PC-9 (cell line): ENCODE results near the gene WDR88. TPM values are rescaled to one million over a fixed set of nuclear protein-coding genes. Genes with fewer than 3 reads are reported as not detected.

Experiments
- BruUV-seq: library from RNA; stranded (reverse); fragments of 400-500 nt; replicated peaks from 2 replicates; lab custom pipeline; 2021; lab: Mats Ljungman, UMichigan
- CTCF ChIA-PET: fragments of 300-600 bp; sonication (Branson Sonifier 250); formaldehyde crosslinking; loops from one replicate; lab custom pipeline; 2022; ENCODE audit warnings: antibody characterized with exemption; lab: Charles Lee
- POLR2A ChIA-PET: fragments of 300-600 bp; sonication (Branson Sonifier 250); formaldehyde crosslinking; loops from one replicate; lab custom pipeline; 2022; ENCODE audit warnings: antibody characterized with exemption; ENCODE audit not compliant: unreplicated experiment; lab: Charles Lee
- DNase-seq, 2 experiments: peaks; one replicate each; pipeline versions ENCODE4 v3.0.0 to v3.0.0-alpha.2; 2015 to 2022; ENCODE audit warnings: mixed read lengths in 1 of 2
- H2AFZ ChIP-seq: fragments of 200-600 bp; sonication (generic); 2 replicates; pipeline ENCODE4 v1.8.1; 2017; ENCODE audit warnings: antibody characterized with exemption
- H3F3A ChIP-seq: fragments of 200-600 bp; sonication (generic); 2 replicates; pipeline ENCODE4 v1.8.1; 2017; ENCODE audit warnings: antibody characterized with exemption, mild to moderate bottlenecking, low read depth; ENCODE audit not compliant: insufficient read depth
- H3K27ac ChIP-seq: fragments of 200-600 bp; sonication (generic); 2 replicates; pipeline ENCODE4 v1.6.1; 2016; ENCODE audit warnings: mixed run types
- H3K27me3 ChIP-seq: fragments of 200-600 bp; sonication (generic); 2 replicates; pipeline ENCODE4 v1.6.1; 2016; ENCODE audit warnings: low read depth, mixed run types; ENCODE audit not compliant: insufficient read depth
- H3K36me3 ChIP-seq: fragments of 200-600 bp; sonication (generic); 2 replicates; pipeline ENCODE4 v1.6.1; 2016; ENCODE audit warnings: low read depth, mixed run types
- H3K4me1 ChIP-seq: fragments of 200-600 bp; sonication (generic); replicated peaks from 2 replicates; pipeline ENCODE4 v1.6.1; 2016; ENCODE audit warnings: mixed run types; ENCODE audit not compliant: insufficient read depth
- H3K4me2 ChIP-seq: fragments of 200-600 bp; sonication (generic); 2 replicates; pipeline ENCODE4 v1.6.1; 2017; ENCODE audit warnings: mixed run types
- H3K4me3 ChIP-seq: fragments of 200-600 bp; sonication (generic); 2 replicates; pipeline ENCODE4 v1.6.1; 2016; ENCODE audit warnings: mixed run types
- H3K79me2 ChIP-seq: fragments of 200-600 bp; sonication (generic); 2 replicates; pipeline ENCODE4 v1.6.1; 2017; ENCODE audit warnings: low read depth, mixed run types
- H3K9me2 ChIP-seq: fragments of 200-600 bp; sonication (generic); 2 replicates; pipeline ENCODE4 v1.8.1; 2017; ENCODE audit warnings: mild to moderate bottlenecking; ENCODE audit not compliant: insufficient read depth
- H3K9me3 ChIP-seq: fragments of 200-600 bp; sonication (generic); 2 replicates; pipeline ENCODE4 v1.8.1; 2016; ENCODE audit warnings: low read depth; ENCODE audit not compliant: insufficient read depth
- H4K20me1 ChIP-seq: fragments of 200-600 bp; sonication (generic); 2 replicates; pipeline ENCODE4 v1.8.1; 2017; ENCODE audit not compliant: insufficient read depth
- EZH2 ChIP-seq: fragments of 200-600 bp; sonication (generic); IDR thresholded peaks from 2 replicates; pipeline ENCODE4 v1.8.0; 2017; ENCODE audit warnings: antibody characterized with exemption, low read depth
- intact Hi-C: fragments of 100-400 bp; cut with micrococcal nuclease; formaldehyde crosslinking; loops from one replicate; pipeline ENCODE4 v1.10.0; 2022; ENCODE audit not compliant: unreplicated experiment
- total RNA-seq: library from RNA; stranded (reverse); gene quantifications from 2 replicates; pipeline ENCODE4 v1.2.3, GENCODE V29; 2021
- TF ChIP-seq, protein P1 (sequence below): fragments of 200-600 bp; sonication (generic); conservative IDR thresholded peaks from 2 replicates; pipeline ENCODE4 v1.6.1; 2017; ENCODE audit warnings: mixed run types, antibody characterized with exemption, mild to moderate bottlenecking, moderate library complexity

WDR88 gene
- total RNA-seq, 1 experiment from 2014 or later: 0.59 TPM

DNA sequence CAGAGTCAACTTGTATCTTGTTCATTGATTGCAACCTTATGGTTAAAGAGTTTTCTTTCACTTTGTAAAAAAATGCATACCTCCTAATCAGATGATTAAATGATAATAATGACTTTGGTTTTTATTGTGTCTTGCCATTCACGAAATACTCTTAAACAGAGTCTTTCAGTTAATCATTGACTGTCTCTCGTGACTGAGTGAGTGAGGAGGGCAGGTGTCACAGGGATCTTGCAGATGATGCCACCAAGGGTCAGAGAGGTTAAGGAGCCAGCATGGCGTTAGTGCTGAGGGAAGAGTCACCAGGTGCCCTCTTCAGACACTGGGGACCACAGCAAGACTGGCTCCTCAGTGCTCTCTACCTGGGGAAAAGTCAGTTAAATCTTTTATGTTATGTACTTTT is 42.9 kb upstream of the WDR88 start:
- H3K27ac ChIP-seq: no peak overlapping the region
- H3K4me2 ChIP-seq: no peak overlapping the region
- DNase-seq: no peak
- CTCF ChIA-PET: no interaction called here
- H3K27me3 ChIP-seq: no peaks in the 10 kb centered on the region
- H3K4me3 ChIP-seq: no peak overlapping the region
- no peaks in the 10 kb centered on the region for H4K20me1 ChIP-seq
- peaks cover under 1% of the 10 kb centered on the region; the same call in 1 of the 2 replicates for H3F3A ChIP-seq
- intact Hi-C loops: no loop called here
- no peaks in the 10 kb centered on the region; the same call in 1 of the 2 replicates for H3K36me3 ChIP-seq
- BruUV-seq: no TSS peak
- H2AFZ ChIP-seq: no peak overlapping the region
- TF ChIP-seq, protein P1, sequence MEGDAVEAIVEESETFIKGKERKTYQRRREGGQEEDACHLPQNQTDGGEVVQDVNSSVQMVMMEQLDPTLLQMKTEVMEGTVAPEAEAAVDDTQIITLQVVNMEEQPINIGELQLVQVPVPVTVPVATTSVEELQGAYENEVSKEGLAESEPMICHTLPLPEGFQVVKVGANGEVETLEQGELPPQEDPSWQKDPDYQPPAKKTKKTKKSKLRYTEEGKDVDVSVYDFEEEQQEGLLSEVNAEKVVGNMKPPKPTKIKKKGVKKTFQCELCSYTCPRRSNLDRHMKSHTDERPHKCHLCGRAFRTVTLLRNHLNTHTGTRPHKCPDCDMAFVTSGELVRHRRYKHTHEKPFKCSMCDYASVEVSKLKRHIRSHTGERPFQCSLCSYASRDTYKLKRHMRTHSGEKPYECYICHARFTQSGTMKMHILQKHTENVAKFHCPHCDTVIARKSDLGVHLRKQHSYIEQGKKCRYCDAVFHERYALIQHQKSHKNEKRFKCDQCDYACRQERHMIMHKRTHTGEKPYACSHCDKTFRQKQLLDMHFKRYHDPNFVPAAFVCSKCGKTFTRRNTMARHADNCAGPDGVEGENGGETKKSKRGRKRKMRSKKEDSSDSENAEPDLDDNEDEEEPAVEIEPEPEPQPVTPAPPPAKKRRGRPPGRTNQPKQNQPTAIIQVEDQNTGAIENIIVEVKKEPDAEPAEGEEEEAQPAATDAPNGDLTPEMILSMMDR: no peak
- no peak for TF ChIP-seq EZH2
- no peaks in the 10 kb centered on the region for H3K4me1 ChIP-seq
- no peaks in the 10 kb centered on the region for H3K79me2 ChIP-seq
- POLR2A ChIA-PET: no interaction called here
- no peaks in the 10 kb centered on the region for H3K9me2 ChIP-seq
- no peaks in the 10 kb centered on the region for H3K9me3 ChIP-seq

DNA sequence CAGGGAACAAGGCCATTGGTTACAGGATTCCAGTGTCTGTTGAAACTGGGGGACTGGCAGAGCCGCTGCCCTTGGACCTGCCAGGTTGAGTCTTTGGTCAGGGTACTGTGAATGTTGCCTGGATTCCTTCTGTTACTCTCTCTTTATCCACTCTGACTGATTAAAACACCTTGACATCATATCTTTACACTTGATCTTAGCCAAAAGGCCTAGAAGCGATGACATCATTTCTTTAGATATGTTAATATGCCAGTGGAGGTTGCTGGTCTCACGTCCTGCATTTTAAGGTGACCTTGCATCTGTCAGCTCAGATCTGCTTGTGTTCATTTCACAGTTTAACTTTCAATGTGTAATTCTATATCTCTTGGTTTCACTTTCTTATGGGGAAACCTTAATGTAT is 41.7 kb upstream of the WDR88 start:
- H3K27ac ChIP-seq: no peak overlapping the region
- intact Hi-C loops: no loop called here
- no peak overlapping the region for H2AFZ ChIP-seq
- no peaks in the 10 kb centered on the region for H3K9me3 ChIP-seq
- no peaks in the 10 kb centered on the region; the same call in 1 of the 2 replicates for H3K36me3 ChIP-seq
- no peaks in the 10 kb centered on the region for H4K20me1 ChIP-seq
- no peaks in the 10 kb centered on the region for H3K79me2 ChIP-seq
- no peak for DNase-seq
- H3K4me1 ChIP-seq: no peaks in the 10 kb centered on the region
- H3K4me2 ChIP-seq: no peak overlapping the region
- peaks cover 5% of the 10 kb centered on the region; the same call in 1 of the 2 replicates for H3F3A ChIP-seq
- POLR2A ChIA-PET: no interaction called here
- no peak overlapping the region for H3K4me3 ChIP-seq
- H3K27me3 ChIP-seq: no peaks in the 10 kb centered on the region
- no peaks in the 10 kb centered on the region for H3K9me2 ChIP-seq
- TF ChIP-seq, protein P1: no peak
- TF ChIP-seq EZH2: no peak
- CTCF ChIA-PET: no interaction called here
- BruUV-seq: no TSS peak

DNA sequence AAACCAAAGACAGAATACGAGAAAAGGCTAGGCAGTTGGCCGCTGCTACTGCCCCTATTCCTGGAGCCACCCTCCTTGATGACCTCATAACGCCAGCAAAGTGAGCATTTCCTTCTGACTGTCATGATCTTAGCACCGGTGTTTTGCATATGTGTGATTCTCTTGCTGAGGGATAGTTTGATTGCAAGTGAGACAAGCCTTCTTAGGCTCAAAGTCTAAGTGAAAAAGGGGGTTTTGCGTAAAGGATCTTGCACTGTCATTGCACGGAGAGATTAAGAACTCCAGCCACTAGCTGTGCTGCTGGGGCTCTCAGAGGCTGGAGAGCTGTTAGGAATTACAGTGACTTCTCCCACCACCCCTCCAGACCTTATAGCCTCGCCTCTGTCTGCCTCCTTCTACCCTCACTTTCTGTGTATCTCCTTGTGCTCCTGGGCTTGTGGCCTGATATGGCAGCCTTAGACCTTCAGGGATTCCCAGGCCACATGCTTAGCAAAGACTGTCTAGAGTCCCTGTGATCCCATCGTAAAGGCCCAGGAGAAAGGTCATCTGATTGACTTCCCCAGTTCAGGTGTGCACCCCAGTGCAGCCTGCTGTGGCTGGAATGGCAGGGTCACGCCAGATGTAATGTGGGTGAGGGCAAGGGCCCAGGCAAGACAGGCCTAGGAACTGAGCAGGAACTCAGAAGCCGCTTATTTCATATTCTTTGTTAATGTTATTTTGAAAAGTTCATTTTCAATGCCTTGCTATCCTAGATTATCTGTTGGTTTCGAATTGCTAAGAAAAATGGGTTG is 38.3 kb upstream of the WDR88 start:
- peaks cover 38% of the 10 kb centered on the region for H3F3A ChIP-seq
- ChIA-PET CTCF (no interaction called here), POLR2A (no interaction called here)
- no TSS peak for BruUV-seq
- no peak overlapping the region for H3K4me3 ChIP-seq
- H3K27me3 ChIP-seq: no peaks in the 10 kb centered on the region
- no peaks in the 10 kb centered on the region for H3K36me3 ChIP-seq
- DNase-seq: no peak
- no peak overlapping the region for H2AFZ ChIP-seq
- intact Hi-C loops: no loop called here
- no peaks in the 10 kb centered on the region for H3K9me2 ChIP-seq
- H3K79me2 ChIP-seq: no peaks in the 10 kb centered on the region
- H3K9me3 ChIP-seq: no peaks in the 10 kb centered on the region
- no peak overlapping the region for H3K4me2 ChIP-seq
- TF ChIP-seq, protein P1: no peak
- no peak for TF ChIP-seq EZH2
- peaks cover 33% of the 10 kb centered on the region for H3K4me1 ChIP-seq
- H4K20me1 ChIP-seq: no peaks in the 10 kb centered on the region
- H3K27ac ChIP-seq: no peak overlapping the region
